ENCODE measurements around the gene HEBP2. TPM values are rescaled to one million over a fixed set of nuclear protein-coding genes. Genes with fewer than 3 reads are reported as not detected.
"Not testable (repeated sequence)": the region's sequence is repeated elsewhere in the genome, so short reads cannot be mapped to it uniquely, and the experiment has no call there.

The HEBP2 gene, protein sequence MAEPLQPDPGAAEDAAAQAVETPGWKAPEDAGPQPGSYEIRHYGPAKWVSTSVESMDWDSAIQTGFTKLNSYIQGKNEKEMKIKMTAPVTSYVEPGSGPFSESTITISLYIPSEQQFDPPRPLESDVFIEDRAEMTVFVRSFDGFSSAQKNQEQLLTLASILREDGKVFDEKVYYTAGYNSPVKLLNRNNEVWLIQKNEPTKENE
- polyA plus RNA-seq (2011; rRNA removed) = 12.2 and 22.1 TPM in 2 replicates
- 10.8 and 14.6 TPM in 2 replicates for polyA plus RNA-seq (2012; cell fraction: cytosol; rRNA removed)
- polyA plus RNA-seq (2012; cell fraction: nucleus; rRNA removed) = 9.6 and 10.1 TPM in 2 replicates
- polyA plus RNA-seq (2017; fragmentation: RNase III; extraction: RNeasy Plus Mini Kit Qiagen cat#74134 plus additional on column Dnase treatment) = 17.4 to 22.2 TPM (median 18.0 TPM) in 3 replicates
- polyA minus RNA-seq (2011; rRNA and poly(A)+ RNA removed) = 2.3 and 3.6 TPM in 2 replicates

DNA sequence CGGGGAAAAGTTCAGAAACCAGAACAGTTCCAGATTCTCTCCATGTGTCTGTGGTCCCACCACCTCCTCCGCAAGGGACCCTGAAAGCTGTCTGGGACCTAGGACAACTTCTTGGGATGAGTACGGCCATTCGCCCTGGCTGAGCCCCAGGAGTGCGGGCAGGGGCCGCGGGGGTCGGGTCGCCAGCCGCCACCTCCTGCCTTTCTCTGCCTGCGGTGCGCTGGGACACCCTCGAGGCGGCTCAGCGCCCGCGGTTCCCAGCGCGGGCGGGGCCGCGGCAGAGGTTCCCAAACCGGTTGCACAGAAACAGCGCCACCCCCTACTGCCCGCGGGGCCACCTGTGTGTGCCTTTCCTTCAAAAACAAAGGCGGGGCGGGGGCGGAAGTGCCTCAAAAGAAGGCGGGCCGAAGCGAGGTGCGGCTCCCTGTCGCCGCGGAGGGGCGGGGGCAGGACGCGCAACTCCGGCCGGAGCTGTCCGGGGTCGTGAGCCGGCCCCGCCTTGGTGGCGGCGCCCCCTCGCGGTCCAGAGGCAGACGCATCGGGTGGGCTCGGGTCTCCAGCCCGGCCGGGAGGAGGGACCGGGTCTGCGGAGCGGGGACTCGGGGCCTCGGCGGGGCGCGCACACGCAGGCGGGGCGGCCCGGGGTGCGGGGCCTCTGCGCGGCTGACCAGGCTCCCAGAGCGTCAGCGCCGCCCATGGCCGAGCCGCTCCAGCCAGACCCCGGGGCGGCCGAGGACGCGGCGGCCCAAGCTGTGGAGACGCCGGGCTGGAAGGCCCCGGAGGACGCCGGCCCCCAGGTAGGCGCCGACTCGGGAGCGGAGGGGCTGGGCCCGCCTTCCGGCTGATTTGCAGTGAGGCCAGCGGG lies at the start of gene HEBP2:
Gene HEBP2, plus strand, starts transcription at position 423 of the 865 bp plus-strand sequence. Its CDS starts 273 bp downstream, at position 696.
- H3K4me2 ChIP-seq = peak within 1 kb of the TSS; percentile 91
- ATAC-seq = peak; percentile 94
- ChIA-PET POLR2A (no interaction called here), CTCF (interaction anchor here (0.8 to 3.3 kb wide), 18 partner anchors 10 to 404 kb away, joined by 3 to 19 read pairs (median 4); no protein-coding TSS in a partner anchor)
- H3K4me3 ChIP-seq = peak within 1 kb of the TSS; percentile 70
- WGBS (ENCODE audit: missing lambda C conversion rate) = 0% methylated on average over 7 of the region's 92 CpGs
- H3K4me1 ChIP-seq = 0 out of 3 replicates have a peak, but pooled peaks cover 6% of the 10 kb centered on the region
- peak within 1 kb of the TSS; percentile 97 for H3K27ac ChIP-seq
- DNase-seq (ENCODE audit: low read depth in 1 of 2, low spot score in 1 of 2) = peak; percentile 72 to 90
- TF ChIP-seq JUN (IDR thresholded peaks at IDR 0.05) = peak; percentile 20 to 68; a peak in 2 of 5 replicates
- peak; percentile 25 for TF ChIP-seq POLR2A (IDR thresholded peaks at IDR 0.05; ENCODE audit: low read length)
- peak; percentile 50; the same call in 1 of the 2 replicates for TF ChIP-seq PHF8 (IDR thresholded peaks at IDR 0.05; ENCODE audit: borderline replicate concordance, low read depth)
- TF ChIP-seq, protein P1, sequence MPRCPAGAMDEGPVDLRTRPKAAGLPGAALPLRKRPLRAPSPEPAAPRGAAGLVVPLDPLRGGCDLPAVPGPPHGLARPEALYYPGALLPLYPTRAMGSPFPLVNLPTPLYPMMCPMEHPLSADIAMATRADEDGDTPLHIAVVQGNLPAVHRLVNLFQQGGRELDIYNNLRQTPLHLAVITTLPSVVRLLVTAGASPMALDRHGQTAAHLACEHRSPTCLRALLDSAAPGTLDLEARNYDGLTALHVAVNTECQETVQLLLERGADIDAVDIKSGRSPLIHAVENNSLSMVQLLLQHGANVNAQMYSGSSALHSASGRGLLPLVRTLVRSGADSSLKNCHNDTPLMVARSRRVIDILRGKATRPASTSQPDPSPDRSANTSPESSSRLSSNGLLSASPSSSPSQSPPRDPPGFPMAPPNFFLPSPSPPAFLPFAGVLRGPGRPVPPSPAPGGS (IDR thresholded peaks at IDR 0.05) = peak; percentile 37; the same call in 1 of the 3 replicates
- TF ChIP-seq, protein P2, sequence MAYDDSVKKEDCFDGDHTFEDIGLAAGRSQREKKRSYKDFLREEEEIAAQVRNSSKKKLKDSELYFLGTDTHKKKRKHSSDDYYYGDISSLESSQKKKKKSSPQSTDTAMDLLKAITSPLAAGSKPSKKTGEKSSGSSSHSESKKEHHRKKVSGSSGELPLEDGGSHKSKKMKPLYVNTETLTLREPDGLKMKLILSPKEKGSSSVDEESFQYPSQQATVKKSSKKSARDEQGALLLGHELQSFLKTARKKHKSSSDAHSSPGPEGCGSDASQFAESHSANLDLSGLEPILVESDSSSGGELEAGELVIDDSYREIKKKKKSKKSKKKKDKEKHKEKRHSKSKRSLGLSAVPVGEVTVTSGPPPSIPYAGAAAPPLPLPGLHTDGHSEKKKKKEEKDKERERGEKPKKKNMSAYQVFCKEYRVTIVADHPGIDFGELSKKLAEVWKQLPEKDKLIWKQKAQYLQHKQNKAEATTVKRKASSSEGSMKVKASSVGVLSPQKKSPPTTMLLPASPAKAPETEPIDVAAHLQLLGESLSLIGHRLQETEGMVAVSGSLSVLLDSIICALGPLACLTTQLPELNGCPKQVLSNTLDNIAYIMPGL (CRISPR knock-in tag; IDR thresholded peaks at IDR 0.05; ENCODE audit: borderline replicate concordance) = no peak
- TF ChIP-seq SMC3 (IDR thresholded peaks at IDR 0.05) = peak; percentile 51; the same call in 2 of the 3 replicates
- TF ChIP-seq, protein P3, sequence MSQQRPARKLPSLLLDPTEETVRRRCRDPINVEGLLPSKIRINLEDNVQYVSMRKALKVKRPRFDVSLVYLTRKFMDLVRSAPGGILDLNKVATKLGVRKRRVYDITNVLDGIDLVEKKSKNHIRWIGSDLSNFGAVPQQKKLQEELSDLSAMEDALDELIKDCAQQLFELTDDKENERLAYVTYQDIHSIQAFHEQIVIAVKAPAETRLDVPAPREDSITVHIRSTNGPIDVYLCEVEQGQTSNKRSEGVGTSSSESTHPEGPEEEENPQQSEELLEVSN (IDR thresholded peaks at IDR 0.05; ENCODE audit: borderline replicate concordance, low read depth) = 0 out of 2 replicates have a peak, but pooled peaks have one; percentile 10
- TF ChIP-seq KDM5A (IDR thresholded peaks at IDR 0.05) = peak; percentile 18; the same call in 1 of the 2 replicates
- no peak for TF ChIP-seq CBX2 (IDR thresholded peaks at IDR 0.05; ENCODE audit: borderline replicate concordance, low read depth)
- no peak for TF ChIP-seq NFE2L2 (conservative IDR thresholded peaks at IDR 0.05; ENCODE audit: low read length)
- TF ChIP-seq, protein P4, sequence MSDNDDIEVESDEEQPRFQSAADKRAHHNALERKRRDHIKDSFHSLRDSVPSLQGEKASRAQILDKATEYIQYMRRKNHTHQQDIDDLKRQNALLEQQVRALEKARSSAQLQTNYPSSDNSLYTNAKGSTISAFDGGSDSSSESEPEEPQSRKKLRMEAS (IDR thresholded peaks at IDR 0.05) = peak; percentile 65; the same call in 1 of the 2 replicates
- no peak for TF ChIP-seq BHLHE40 (IDR thresholded peaks at IDR 0.05; ENCODE audit: low read depth, low read length)
- TF ChIP-seq, protein P5, sequence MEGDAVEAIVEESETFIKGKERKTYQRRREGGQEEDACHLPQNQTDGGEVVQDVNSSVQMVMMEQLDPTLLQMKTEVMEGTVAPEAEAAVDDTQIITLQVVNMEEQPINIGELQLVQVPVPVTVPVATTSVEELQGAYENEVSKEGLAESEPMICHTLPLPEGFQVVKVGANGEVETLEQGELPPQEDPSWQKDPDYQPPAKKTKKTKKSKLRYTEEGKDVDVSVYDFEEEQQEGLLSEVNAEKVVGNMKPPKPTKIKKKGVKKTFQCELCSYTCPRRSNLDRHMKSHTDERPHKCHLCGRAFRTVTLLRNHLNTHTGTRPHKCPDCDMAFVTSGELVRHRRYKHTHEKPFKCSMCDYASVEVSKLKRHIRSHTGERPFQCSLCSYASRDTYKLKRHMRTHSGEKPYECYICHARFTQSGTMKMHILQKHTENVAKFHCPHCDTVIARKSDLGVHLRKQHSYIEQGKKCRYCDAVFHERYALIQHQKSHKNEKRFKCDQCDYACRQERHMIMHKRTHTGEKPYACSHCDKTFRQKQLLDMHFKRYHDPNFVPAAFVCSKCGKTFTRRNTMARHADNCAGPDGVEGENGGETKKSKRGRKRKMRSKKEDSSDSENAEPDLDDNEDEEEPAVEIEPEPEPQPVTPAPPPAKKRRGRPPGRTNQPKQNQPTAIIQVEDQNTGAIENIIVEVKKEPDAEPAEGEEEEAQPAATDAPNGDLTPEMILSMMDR (IDR thresholded peaks at IDR 0.05) = peak; percentile 62
- no peak for TF ChIP-seq FOSL2 (IDR thresholded peaks at IDR 0.05)
- no peak for TF ChIP-seq FOSL2 (CRISPR knock-in tag; IDR thresholded peaks at IDR 0.05)
- peak; percentile 29 to 59; a peak in 3 of 5 replicates for TF ChIP-seq RAD21 (conservative IDR thresholded peaks at IDR 0.05 in 1 of 2, IDR thresholded peaks at IDR 0.05 in 1 of 2)
- no peak for FAIRE-seq
- H3K9me3 ChIP-seq = no peaks in the 10 kb centered on the region

GRCh38 chr6:138357928-138358327 lies 46.1 kb upstream of the HEBP2 start:
- no peaks in the 10 kb centered on the region for H3K4me1 ChIP-seq
- POLR2A ChIA-PET = no interaction called here
- WGBS (ENCODE audit: missing lambda C conversion rate) = 90% methylated on average over 1 of the region's 1 CpG
- H3K4me2 ChIP-seq = no peak overlapping the region
- FAIRE-seq (no peak), ATAC-seq (no peak), DNase-seq (ENCODE audit: low read depth in 1 of 2, low spot score in 1 of 2) (no peak)
- no peaks in the 10 kb centered on the region for H3K9me3 ChIP-seq
- H3K4me3 ChIP-seq = no peak overlapping the region
- TF ChIP-seq, protein P3 (IDR thresholded peaks at IDR 0.05; ENCODE audit: borderline replicate concordance, low read depth) = no peak
- peak; percentile 25 for TF ChIP-seq MAFK (IDR thresholded peaks at IDR 0.05; ENCODE audit: partially characterized antibody)
- no peak for TF ChIP-seq RFX5 (IDR thresholded peaks at IDR 0.05)
- CTCF ChIA-PET = no interaction called here
- no peak overlapping the region for H3K27ac ChIP-seq

DNA sequence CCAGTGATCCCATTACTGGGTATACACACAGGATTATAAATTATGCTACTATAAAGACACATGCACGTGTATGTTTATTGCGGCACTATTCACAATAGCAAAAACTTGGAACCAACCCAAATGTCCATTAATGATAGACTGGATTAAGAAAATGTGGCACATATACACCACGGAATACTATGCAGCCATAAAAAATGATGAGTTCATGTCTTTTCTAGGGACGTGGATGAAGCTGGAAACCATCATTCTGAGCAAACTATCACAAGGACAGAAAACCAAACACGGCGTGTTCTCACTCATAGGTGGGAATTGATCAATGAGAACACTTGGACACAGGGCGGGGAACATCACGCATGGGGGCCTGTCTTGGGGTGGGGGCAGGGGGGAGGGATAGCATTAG lies 35.3 kb upstream of the HEBP2 start:
- H3K27ac ChIP-seq; H3K9me3 ChIP-seq; H3K4me2 ChIP-seq; ATAC-seq; POLR2A ChIA-PET; H3K4me3 ChIP-seq; CTCF ChIA-PET; FAIRE-seq; DNase-seq (ENCODE audit: low read depth in 1 of 2, low spot score in 1 of 2): not testable (repeated sequence)
- 78% methylated on average over 6 of the region's 8 CpGs for WGBS (ENCODE audit: missing lambda C conversion rate)
- peaks cover 22% of the 10 kb centered on the region for H3K4me1 ChIP-seq
